CD4-positive, alpha-beta T cell (primary cell): Measurements from ENCODE around the gene ZNF256. TPM values are rescaled to one million over a fixed set of nuclear protein-coding genes. Genes with fewer than 3 reads are reported as not detected.

Source experiments
- ATAC-seq: fragments of 200-7000 bp; cut with Tn5 transposase; one replicate; pipeline ENCODE4 v1.10.0; 2022; ENCODE audit warnings: mild to moderate bottlenecking; ENCODE audit not compliant: poor library complexity
- CTCF ChIA-PET: fragments of 350-600 bp; sonication (Branson Sonifier 250); formaldehyde crosslinking; loops from one replicate; lab custom pipeline; 2021; ENCODE audit warnings: antibody characterized with exemption, inconsistent platforms; lab: Charles Lee
- POLR2A ChIA-PET: fragments of 350-600 bp; sonication (Branson Sonifier 250); formaldehyde crosslinking; loops from one replicate; lab custom pipeline; 2021; ENCODE audit warnings: antibody characterized with exemption, inconsistent platforms; lab: Charles Lee
- DNase-seq, 14 experiments: peaks; one replicate each; pipeline ENCODE4 v3.0.0-alpha.2; 2013 to 2020; ENCODE audit warnings: mixed read lengths in 2 of 14
- H3K27ac ChIP-seq, 2 donors: one replicate each; pipeline versions ENCODE4 v1.5.1 to v1.7.0; 2013; ENCODE audit warnings: low read length in 2 of 2, low read depth in 1 of 2, mild to moderate bottlenecking in 1 of 2
- H3K27me3 ChIP-seq, 2 experiments: 1 replicate in 1 of 2; 2 replicates in 1 of 2; pipeline versions ENCODE4 v1.6.1 to v1.7.0; 2013; ENCODE audit warnings: low read length in 2 of 2, control low read depth in 1 of 2, mild to moderate bottlenecking in 1 of 2, moderate library complexity in 1 of 2; ENCODE audit not compliant: insufficient read depth in 2 of 2, control insufficient read depth in 1 of 2
- H3K36me3 ChIP-seq: one replicate; pipeline ENCODE4 v1.6.1; 2013; ENCODE audit warnings: low read length, control low read depth; ENCODE audit not compliant: insufficient read depth
- H3K4me1 ChIP-seq: one replicate; pipeline ENCODE4 v1.6.1; 2013; ENCODE audit warnings: low read length, control low read depth; ENCODE audit not compliant: insufficient read depth
- H3K4me3 ChIP-seq: one replicate; pipeline ENCODE4 v1.5.1; 2013; ENCODE audit warnings: mild to moderate bottlenecking, low read length, moderate library complexity
- H3K9me3 ChIP-seq, 2 experiments: 1 replicate in 1 of 2; 2 replicates in 1 of 2; pipeline versions ENCODE4 v1.6.1 to v1.7.0; 2013; ENCODE audit warnings: low read length in 2 of 2, mild to moderate bottlenecking in 2 of 2, control low read depth in 1 of 2, moderate library complexity in 1 of 2; ENCODE audit not compliant: control insufficient read depth in 1 of 2, insufficient read depth in 1 of 2
- H3K27ac Mint-ChIP-seq: one replicate; pipeline ENCODE4 v1.8.0; 2020; ENCODE audit warnings: mixed read lengths
- H3K27me3 Mint-ChIP-seq: one replicate; pipeline ENCODE4 v1.8.0; 2021; ENCODE audit warnings: mixed read lengths
- H3K36me3 Mint-ChIP-seq: one replicate; pipeline ENCODE4 v1.8.0; 2021; ENCODE audit warnings: low read depth, mixed read lengths
- H3K4me1 Mint-ChIP-seq: one replicate; pipeline ENCODE4 v1.8.0; 2021; ENCODE audit warnings: low read depth, mixed read lengths
- H3K4me3 Mint-ChIP-seq: one replicate; pipeline ENCODE4 v1.8.0; 2020; ENCODE audit warnings: mild to moderate bottlenecking, mixed read lengths
- H3K9me3 Mint-ChIP-seq: one replicate; pipeline ENCODE4 v1.8.0; 2020; ENCODE audit warnings: mixed read lengths
- intact Hi-C, 2 experiments: fragments of 100-400 bp; cut with DNase I in 1 of 2; cut with micrococcal nuclease in 1 of 2; formaldehyde crosslinking; loops; one replicate each; pipeline versions ENCODE4 v1.15.1 to v1.9.0; 2023 to 2025; cut with DNase I, micrococcal nuclease
- total RNA-seq, 174 experiments: library from RNA in 2 of 174; stranded (reverse) in 2 of 174; gene quantifications; one replicate each; pipeline ENCODE4 v1.2.3 and lab custom pipeline; 2021 to 2026
- TF ChIP-seq, protein P1 (sequence below): fragments of 200-600 bp; IDR thresholded peaks from one replicate; pipeline ENCODE4 v1.8.0; 2022; ENCODE audit warnings: antibody characterized with exemption, mild to moderate bottlenecking

The ZNF256 gene
- total RNA-seq, 2 experiments from 2014 or later: 15.2 TPM

DNA sequence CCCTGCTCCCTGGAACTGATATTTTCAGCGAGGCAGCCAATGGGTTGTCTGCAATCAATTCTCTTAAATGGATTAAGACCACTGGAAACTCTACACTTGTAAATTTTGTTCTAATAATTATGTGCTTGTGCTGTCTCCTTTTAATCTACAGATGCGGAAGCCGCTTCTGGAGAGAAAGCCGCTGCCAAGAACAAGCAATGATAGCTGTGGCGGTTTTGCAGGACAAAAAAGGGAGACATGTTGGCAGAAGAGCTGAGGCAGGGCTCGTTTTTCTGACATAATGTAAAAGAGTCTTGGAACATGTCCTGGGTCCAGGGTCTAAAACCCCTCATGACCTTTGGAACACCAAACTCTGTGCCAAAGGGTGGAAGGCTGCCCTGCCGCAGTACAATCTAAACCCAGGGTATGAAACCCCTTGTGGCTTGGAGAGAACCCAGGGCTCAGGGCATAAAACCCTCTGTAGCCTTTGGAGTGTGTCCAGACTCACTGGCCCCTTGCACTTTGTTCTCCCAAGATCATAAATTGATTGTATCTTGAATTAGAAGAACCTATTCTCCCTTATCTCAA lies 43.8 kb downstream of the ZNF256 start:
- POLR2A ChIA-PET: no interaction called here
- Histone ChIP-seq H3K27me3 (no peaks in the 10 kb centered on the region), H3K27ac (no peak overlapping the region), H3K9me3 (peaks cover 28 to 39% of the 10 kb centered on the region in 2 experiments), H3K4me1 (no peaks in the 10 kb centered on the region), H3K36me3 (no peaks in the 10 kb centered on the region), H3K4me3 (no peak overlapping the region)
- Mint-ChIP-seq H3K4me3 (no peak overlapping the region), H3K27ac (peak overlapping the region; percentile 27), H3K4me1 (peaks cover 5% of the 10 kb centered on the region), H3K9me3 (peaks cover 3% of the 10 kb centered on the region), H3K27me3 (no peaks in the 10 kb centered on the region), H3K36me3 (peaks cover 41% of the 10 kb centered on the region)
- CTCF ChIA-PET: no interaction called here
- intact Hi-C loops: loop anchor here in 1 of 2 experiments (1.0 kb wide), 1 partner anchor 497 kb away; no protein-coding TSS in a partner anchor
- no peak for ATAC-seq
- TF ChIP-seq, protein P1, sequence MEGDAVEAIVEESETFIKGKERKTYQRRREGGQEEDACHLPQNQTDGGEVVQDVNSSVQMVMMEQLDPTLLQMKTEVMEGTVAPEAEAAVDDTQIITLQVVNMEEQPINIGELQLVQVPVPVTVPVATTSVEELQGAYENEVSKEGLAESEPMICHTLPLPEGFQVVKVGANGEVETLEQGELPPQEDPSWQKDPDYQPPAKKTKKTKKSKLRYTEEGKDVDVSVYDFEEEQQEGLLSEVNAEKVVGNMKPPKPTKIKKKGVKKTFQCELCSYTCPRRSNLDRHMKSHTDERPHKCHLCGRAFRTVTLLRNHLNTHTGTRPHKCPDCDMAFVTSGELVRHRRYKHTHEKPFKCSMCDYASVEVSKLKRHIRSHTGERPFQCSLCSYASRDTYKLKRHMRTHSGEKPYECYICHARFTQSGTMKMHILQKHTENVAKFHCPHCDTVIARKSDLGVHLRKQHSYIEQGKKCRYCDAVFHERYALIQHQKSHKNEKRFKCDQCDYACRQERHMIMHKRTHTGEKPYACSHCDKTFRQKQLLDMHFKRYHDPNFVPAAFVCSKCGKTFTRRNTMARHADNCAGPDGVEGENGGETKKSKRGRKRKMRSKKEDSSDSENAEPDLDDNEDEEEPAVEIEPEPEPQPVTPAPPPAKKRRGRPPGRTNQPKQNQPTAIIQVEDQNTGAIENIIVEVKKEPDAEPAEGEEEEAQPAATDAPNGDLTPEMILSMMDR: no peak
- no peak for DNase-seq

- POLR2A ChIA-PET: no interaction called here
These were observed 47.2 kb downstream of the ZNF256 start for GRCh38 chr19:57900311-57900710.

More at GRCh38 chr19:57900311-57900710, 47.2 kb downstream of the ZNF256 start:
- Mint-ChIP-seq H3K36me3 (peaks cover 19% of the 10 kb centered on the region), H3K9me3 (no peaks in the 10 kb centered on the region), H3K27me3 (no peaks in the 10 kb centered on the region), H3K4me1 (peaks cover 5% of the 10 kb centered on the region), H3K27ac (no peak overlapping the region), H3K4me3 (no peak overlapping the region)
- Histone ChIP-seq H3K4me3 (no peak overlapping the region), H3K9me3 (peaks cover 9 to 31% of the 10 kb centered on the region in 2 experiments), H3K27me3 (no peaks in the 10 kb centered on the region), H3K27ac (no peak overlapping the region), H3K36me3 (no peaks in the 10 kb centered on the region), H3K4me1 (no peaks in the 10 kb centered on the region)
- TF ChIP-seq, protein P1: no peak
- no peak for ATAC-seq
- DNase-seq: no peak
- CTCF ChIA-PET: no interaction called here
- intact Hi-C loops: no loop called here

Other genes with a start within 250 kb of the ZNF256 start
- gene ZNF154, start 238.5 kb downstream of the ZNF256 start, total RNA-seq: 10 to 100 TPM; 16.9 to 18.0 TPM
- 10 to 100 TPM; 12.3 to 12.4 TPM for gene ZNF671, start 220.1 kb downstream of the ZNF256 start, total RNA-seq
- 10 to 100 TPM; 21.7 to 28.4 TPM for gene ZNF776, start 200.9 kb downstream of the ZNF256 start, total RNA-seq
- gene ZNF586, start 178.0 kb downstream of the ZNF256 start, total RNA-seq: 10 to 100 TPM; 51.1 to 53.4 TPM
- 10 to 100 TPM; 22.2 to 22.3 TPM for gene ZNF552, start 132.8 kb downstream of the ZNF256 start, total RNA-seq
- gene ZNF587B, start 117.4 kb downstream of the ZNF256 start, total RNA-seq: 10 to 100 TPM; 23.0 to 23.8 TPM
- gene ZNF587, start 97.8 kb downstream of the ZNF256 start, total RNA-seq: 10 to 100 TPM; 37.6 to 41.5 TPM
- 10 to 100 TPM; 29.0 to 34.7 TPM for gene ZNF814, start 58.7 kb downstream of the ZNF256 start, total RNA-seq
- gene ZNF417, start 31.1 kb downstream of the ZNF256 start, total RNA-seq: 10 to 100 TPM; 26.2 to 31.6 TPM
- 1 to 10 TPM; 3.5 to 4.4 TPM for gene ZNF418, start 12.3 kb downstream of the ZNF256 start, total RNA-seq
- gene C19orf18, start 26.8 kb upstream of the ZNF256 start, total RNA-seq: under 1 TPM; 0.36 to 0.88 TPM
- 10 to 100 TPM; 11.1 to 13.6 TPM for gene ZNF606, start 55.1 kb upstream of the ZNF256 start, total RNA-seq
- gene ZSCAN1, start 86.3 kb upstream of the ZNF256 start, total RNA-seq: not detected
- gene ZNF135, start 111.6 kb upstream of the ZNF256 start, total RNA-seq: 1 to 10 TPM; 1.2 to 1.4 TPM
- gene ZSCAN18, start 150.5 kb upstream of the ZNF256 start, total RNA-seq: 10 to 100 TPM; 57.1 to 58.8 TPM
- gene ZNF329, start 203.1 kb upstream of the ZNF256 start, total RNA-seq: 10 to 100 TPM; 15.0 to 16.9 TPM
- gene ZNF274, start 235.4 kb upstream of the ZNF256 start, total RNA-seq: 10 to 100 TPM; 51.0 to 51.4 TPM